PC-9 (cell line): Measurements from ENCODE around the gene TUBGCP6.

Experiments
- EZH2 ChIP-seq: fragments of 200-600 bp; sonication (generic); IDR thresholded peaks from 2 replicates; pipeline ENCODE4 v1.8.0; 2017; ENCODE audit warnings: antibody characterized with exemption, low read depth
- TF ChIP-seq, protein P1 (sequence below): fragments of 200-600 bp; sonication (generic); conservative IDR thresholded peaks from 2 replicates; pipeline ENCODE4 v1.6.1; 2017; ENCODE audit warnings: mixed run types, antibody characterized with exemption, mild to moderate bottlenecking, moderate library complexity

DNA sequence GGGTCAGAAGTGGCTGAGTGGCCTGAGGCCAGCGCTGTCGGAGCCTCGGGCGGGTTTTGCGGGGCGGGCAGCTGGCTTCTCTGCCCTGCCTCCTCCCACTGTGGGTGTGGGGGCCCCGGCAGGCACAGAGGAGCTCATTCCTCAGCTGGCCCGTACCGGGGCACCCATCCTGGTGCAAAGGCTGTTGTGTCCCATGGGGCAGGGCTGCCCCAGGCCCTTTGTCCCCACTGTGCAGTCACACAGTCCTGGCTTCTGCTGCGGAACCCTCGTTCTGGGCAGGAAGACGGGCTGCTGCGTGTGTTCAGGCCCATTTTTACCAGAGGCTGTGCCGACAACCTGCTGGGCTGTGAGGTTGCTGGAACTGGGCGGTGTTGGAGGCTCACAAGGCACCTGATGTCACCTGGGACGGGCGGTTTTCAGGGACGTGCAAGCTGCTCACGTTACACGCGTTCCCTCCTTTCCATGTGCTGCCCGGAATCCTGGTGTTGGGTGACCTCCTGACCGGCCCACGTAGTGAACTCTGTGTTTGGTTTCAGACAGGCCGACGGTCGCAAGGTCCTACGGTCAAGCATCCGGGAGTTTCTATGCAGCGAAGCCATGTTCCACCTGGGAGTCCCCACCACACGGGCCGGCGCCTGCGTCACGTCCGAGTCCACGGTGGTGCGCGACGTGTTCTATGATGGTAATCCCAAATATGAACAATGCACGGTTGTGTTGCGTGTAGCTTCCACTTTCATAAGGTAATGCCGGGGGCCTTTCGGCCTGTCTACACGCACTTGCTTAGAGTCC lies 38.8 kb downstream of the TUBGCP6 start:
- TF ChIP-seq, protein P1, sequence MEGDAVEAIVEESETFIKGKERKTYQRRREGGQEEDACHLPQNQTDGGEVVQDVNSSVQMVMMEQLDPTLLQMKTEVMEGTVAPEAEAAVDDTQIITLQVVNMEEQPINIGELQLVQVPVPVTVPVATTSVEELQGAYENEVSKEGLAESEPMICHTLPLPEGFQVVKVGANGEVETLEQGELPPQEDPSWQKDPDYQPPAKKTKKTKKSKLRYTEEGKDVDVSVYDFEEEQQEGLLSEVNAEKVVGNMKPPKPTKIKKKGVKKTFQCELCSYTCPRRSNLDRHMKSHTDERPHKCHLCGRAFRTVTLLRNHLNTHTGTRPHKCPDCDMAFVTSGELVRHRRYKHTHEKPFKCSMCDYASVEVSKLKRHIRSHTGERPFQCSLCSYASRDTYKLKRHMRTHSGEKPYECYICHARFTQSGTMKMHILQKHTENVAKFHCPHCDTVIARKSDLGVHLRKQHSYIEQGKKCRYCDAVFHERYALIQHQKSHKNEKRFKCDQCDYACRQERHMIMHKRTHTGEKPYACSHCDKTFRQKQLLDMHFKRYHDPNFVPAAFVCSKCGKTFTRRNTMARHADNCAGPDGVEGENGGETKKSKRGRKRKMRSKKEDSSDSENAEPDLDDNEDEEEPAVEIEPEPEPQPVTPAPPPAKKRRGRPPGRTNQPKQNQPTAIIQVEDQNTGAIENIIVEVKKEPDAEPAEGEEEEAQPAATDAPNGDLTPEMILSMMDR = no peak
- TF ChIP-seq EZH2 = no peak
